HepG2 (cell line): ENCODE measurements around the gene DUS3L. TPM values are rescaled to one million over a fixed set of nuclear protein-coding genes. Genes with fewer than 3 reads are reported as not detected.

Source experiments
- HIVEP1 ChIP-seq: sonication (generic); formaldehyde crosslinking; IDR thresholded peaks from 2 replicates; pipeline ENCODE4 v1.4.0; 2020; ENCODE audit warnings: mild to moderate bottlenecking, missing genetic modification reagents
- KAT8 ChIP-seq: IDR thresholded peaks from 2 replicates; pipeline ENCODE4 v1.6.1; 2016; ENCODE audit warnings: missing genetic modification reagents, missing compliant biosample characterization
- KDM6A ChIP-seq: IDR thresholded peaks from 2 replicates; pipeline ENCODE4 v1.6.1; 2016; ENCODE audit warnings: low read depth
- MBD4 ChIP-seq: IDR thresholded peaks from 2 replicates; pipeline ENCODE4 v1.6.1; 2012; ENCODE audit warnings: low read length, inconsistent platforms, borderline replicate concordance
- NFYC ChIP-seq: IDR thresholded peaks from 2 replicates; pipeline ENCODE4 v1.6.1; 2016; ENCODE audit warnings: missing genetic modification reagents, missing compliant biosample characterization
- SNAPC4 ChIP-seq: sonication (generic); formaldehyde crosslinking; IDR thresholded peaks from 2 replicates; pipeline ENCODE4 v1.4.0; 2020; ENCODE audit warnings: mild to moderate bottlenecking, missing genetic modification reagents
- SP5 ChIP-seq: IDR thresholded peaks from 2 replicates; pipeline ENCODE4 v1.6.1; 2016; ENCODE audit warnings: low read depth, borderline replicate concordance
- THAP11 ChIP-seq: IDR thresholded peaks from 2 replicates; pipeline ENCODE4 v1.6.1; 2016; ENCODE audit warnings: missing biosample characterization, missing genetic modification reagents
- ZFP36L2 ChIP-seq: sonication (generic); formaldehyde crosslinking; IDR thresholded peaks from 2 replicates; pipeline ENCODE4 v1.4.0; 2020; ENCODE audit warnings: missing genetic modification reagents
- ZMYM3 ChIP-seq: sonication (generic); formaldehyde crosslinking; IDR thresholded peaks from 2 replicates; pipeline ENCODE4 v1.5.1; 2020; ENCODE audit warnings: mild to moderate bottlenecking, missing genetic modification reagents
- ZNF383 ChIP-seq: sonication (generic); formaldehyde crosslinking; IDR thresholded peaks from 2 replicates; pipeline ENCODE4 v1.4.0; 2020; ENCODE audit warnings: missing genetic modification reagents, mild to moderate bottlenecking, borderline replicate concordance
- ZNF567 ChIP-seq: sonication (generic); formaldehyde crosslinking; IDR thresholded peaks from 2 replicates; pipeline ENCODE4 v1.8.1; 2023; ENCODE audit warnings: mild to moderate bottlenecking, missing genetic modification reagents, borderline replicate concordance
- ZNF598 ChIP-seq: sonication (generic); formaldehyde crosslinking; IDR thresholded peaks from 2 replicates; pipeline ENCODE4 v1.5.1; 2020; ENCODE audit warnings: mild to moderate bottlenecking, missing genetic modification reagents, borderline replicate concordance
- ZNF776 ChIP-seq: sonication (generic); formaldehyde crosslinking; IDR thresholded peaks from 2 replicates; pipeline ENCODE4 v1.4.0; 2020; ENCODE audit warnings: mild to moderate bottlenecking, missing genetic modification reagents
- ZNF777 ChIP-seq: sonication (generic); formaldehyde crosslinking; IDR thresholded peaks from 2 replicates; pipeline ENCODE4 v1.4.0; 2020; ENCODE audit warnings: missing genetic modification reagents
- polyA plus RNA-seq, 8 experiments: library from polyadenylated mRNA; depleted of rRNA in 3 of 8; stranded (reverse) in 7 of 8; unstranded in 1 of 8; fragments of >200 nt; fragmentation: Illumina TruSeq in 4 of 8; extraction: Trizol in 4 of 8; gene quantifications; 2 replicates each; pipeline versions ENCODE4 v1.2.1 to v1.2.3, GENCODE V29; 2011 to 2016; ENCODE audit warnings: low read depth in 4 of 8, missing spikeins in 1 of 8, mixed read lengths in 1 of 8; ENCODE audit not compliant: insufficient read depth in 1 of 8
- total RNA-seq, 5 experiments: library from RNA; depleted of rRNA; stranded (reverse); fragments of >200 nt; fragmentation: Illumina TruSeq; extraction: Trizol; gene quantifications; 2 replicates each; pipeline ENCODE4 v1.2.3, GENCODE V29; 2016; ENCODE audit warnings: low read depth in 1 of 5
- TF ChIP-seq, protein P1 (sequence below): sonication (generic); formaldehyde crosslinking; conservative IDR thresholded peaks from 2 replicates; pipeline ENCODE4 v1.4.0; 2020; ENCODE audit warnings: missing genetic modification reagents
- TF ChIP-seq, protein P2 (sequence below): sonication (generic); formaldehyde crosslinking; IDR thresholded peaks from 2 replicates; pipeline ENCODE4 v1.5.0; 2020; ENCODE audit warnings: missing genetic modification reagents
- TF ChIP-seq, protein P3 (sequence below): sonication (generic); formaldehyde crosslinking; IDR thresholded peaks from 2 replicates; pipeline ENCODE4 v1.4.0; 2020; ENCODE audit warnings: missing genetic modification reagents
- TF ChIP-seq, protein P4 (sequence below): sonication (generic); formaldehyde crosslinking; IDR thresholded peaks from 2 replicates; pipeline ENCODE4 v1.8.1; 2023; ENCODE audit warnings: mild to moderate bottlenecking, inconsistent platforms, moderate library complexity, missing genetic modification reagents, borderline replicate concordance

DUS3L gene
- total and polyA plus RNA-seq, 2 of the 13 experiments (the other 11 are each of a cell fraction or from before 2014, with no cell fraction given): 13.3 to 25.1 TPM

- TF ChIP-seq, protein P1, sequence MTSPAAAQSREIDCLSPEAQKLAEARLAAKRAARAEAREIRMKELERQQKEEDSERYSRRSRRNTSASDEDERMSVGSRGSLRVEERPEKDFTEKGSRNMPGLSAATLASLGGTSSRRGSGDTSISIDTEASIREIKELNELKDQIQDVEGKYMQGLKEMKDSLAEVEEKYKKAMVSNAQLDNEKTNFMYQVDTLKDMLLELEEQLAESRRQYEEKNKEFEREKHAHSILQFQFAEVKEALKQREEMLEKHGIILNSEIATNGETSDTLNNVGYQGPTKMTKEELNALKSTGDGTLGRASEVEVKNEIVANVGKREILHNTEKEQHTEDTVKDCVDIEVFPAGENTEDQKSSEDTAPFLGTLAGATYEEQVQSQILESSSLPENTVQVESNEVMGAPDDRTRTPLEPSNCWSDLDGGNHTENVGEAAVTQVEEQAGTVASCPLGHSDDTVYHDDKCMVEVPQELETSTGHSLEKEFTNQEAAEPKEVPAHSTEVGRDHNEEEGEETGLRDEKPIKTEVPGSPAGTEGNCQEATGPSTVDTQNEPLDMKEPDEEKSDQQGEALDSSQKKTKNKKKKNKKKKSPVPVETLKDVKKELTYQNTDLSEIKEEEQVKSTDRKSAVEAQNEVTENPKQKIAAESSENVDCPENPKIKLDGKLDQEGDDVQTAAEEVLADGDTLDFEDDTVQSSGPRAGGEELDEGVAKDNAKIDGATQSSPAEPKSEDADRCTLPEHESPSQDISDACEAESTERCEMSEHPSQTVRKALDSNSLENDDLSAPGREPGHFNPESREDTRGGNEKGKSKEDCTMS (CRISPR knock-in tag): no peak
- TF ChIP-seq, protein P2, sequence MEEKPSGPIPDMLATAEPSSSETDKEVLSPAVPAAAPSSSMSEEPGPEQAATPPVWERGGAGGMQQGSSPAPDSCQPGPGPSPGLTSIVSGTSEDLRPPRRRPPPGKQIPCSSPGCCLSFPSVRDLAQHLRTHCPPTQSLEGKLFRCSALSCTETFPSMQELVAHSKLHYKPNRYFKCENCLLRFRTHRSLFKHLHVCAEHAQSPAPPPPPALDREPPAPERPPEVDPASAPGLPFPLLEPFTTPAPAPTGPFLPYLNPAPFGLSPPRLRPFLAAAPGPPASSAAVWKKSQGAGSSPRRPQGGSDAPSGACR (CRISPR knock-in tag): no peak
- TF ChIP-seq SP5 (CRISPR knock-in tag): peak; percentile 77; the same call in 1 of the 2 replicates
- no peak for TF ChIP-seq ZNF567
- TF ChIP-seq MBD4: no peak
- TF ChIP-seq THAP11 (CRISPR knock-in tag): peak; percentile 37; the same call in 1 of the 2 replicates
- TF ChIP-seq ZMYM3 (CRISPR knock-in tag): peak; percentile 86
- TF ChIP-seq NFYC: no peak
- TF ChIP-seq, protein P3, sequence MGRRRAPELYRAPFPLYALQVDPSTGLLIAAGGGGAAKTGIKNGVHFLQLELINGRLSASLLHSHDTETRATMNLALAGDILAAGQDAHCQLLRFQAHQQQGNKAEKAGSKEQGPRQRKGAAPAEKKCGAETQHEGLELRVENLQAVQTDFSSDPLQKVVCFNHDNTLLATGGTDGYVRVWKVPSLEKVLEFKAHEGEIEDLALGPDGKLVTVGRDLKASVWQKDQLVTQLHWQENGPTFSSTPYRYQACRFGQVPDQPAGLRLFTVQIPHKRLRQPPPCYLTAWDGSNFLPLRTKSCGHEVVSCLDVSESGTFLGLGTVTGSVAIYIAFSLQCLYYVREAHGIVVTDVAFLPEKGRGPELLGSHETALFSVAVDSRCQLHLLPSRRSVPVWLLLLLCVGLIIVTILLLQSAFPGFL (CRISPR knock-in tag): no peak
- TF ChIP-seq KDM6A (CRISPR knock-in tag): 0 out of 2 replicates have a peak, but pooled peaks have one; percentile 39
- no peak for TF ChIP-seq SNAPC4 (CRISPR knock-in tag)
- TF ChIP-seq KAT8 (CRISPR knock-in tag): peak; percentile 59; the same call in 1 of the 2 replicates
- no peak for TF ChIP-seq ZNF777 (CRISPR knock-in tag)
- TF ChIP-seq HIVEP1 (CRISPR knock-in tag): no peak
- TF ChIP-seq, protein P4, sequence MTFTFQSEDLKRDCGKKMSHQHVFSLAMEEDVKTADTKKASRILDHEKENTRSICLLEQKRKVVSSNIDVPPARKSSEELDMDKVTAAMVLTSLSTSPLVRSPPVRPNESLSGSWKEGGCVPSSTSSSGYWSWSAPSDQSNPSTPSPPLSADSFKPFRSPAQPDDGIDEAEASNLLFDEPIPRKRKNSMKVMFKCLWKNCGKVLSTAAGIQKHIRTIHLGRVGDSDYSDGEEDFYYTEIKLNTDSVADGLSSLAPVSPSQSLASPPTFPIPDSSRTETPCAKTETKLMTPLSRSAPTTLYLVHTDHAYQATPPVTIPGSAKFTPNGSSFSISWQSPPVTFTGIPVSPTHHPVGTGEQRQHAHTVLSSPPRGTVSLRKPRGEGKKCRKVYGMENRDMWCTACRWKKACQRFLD (CRISPR knock-in tag): no peak
- TF ChIP-seq ZNF598 (CRISPR knock-in tag): no peak
- TF ChIP-seq ZNF776 (CRISPR knock-in tag): no peak
- TF ChIP-seq ZNF383: no peak
- TF ChIP-seq ZFP36L2: no peak
These were observed 48.4 kb upstream of the DUS3L start, which contains the start of gene FUT6 (continued) for GRCh38 chr19:5839065-5840017.
